Measurements from ENCODE around the gene ENTPD6. TPM values are rescaled to one million over a fixed set of nuclear protein-coding genes. Genes with fewer than 3 reads are reported as not detected.

The ENTPD6 gene
- total and polyA plus RNA-seq, 2 experiments from 2014 or later, result 80.4 to 87.1 TPM

GRCh38 chr20:25226433-25227316 is 31.2 kb downstream of the ENTPD6 start:
- no peak for DNase-seq (ENCODE audit: low spot score)
- Histone ChIP-seq H3K79me2 (no peaks in the 10 kb centered on the region), H3K9me3 (ENCODE audit: low read depth) (no peaks in the 10 kb centered on the region), H3K4me2 (no peak overlapping the region), H4K20me1 (ENCODE audit: insufficient read depth, poor library complexity, severe bottlenecking) (no peaks in the 10 kb centered on the region), H3K4me3 (no peak overlapping the region), H3K36me3 (replicated peaks; ENCODE audit: insufficient read depth, low read depth) (no peaks in the 10 kb centered on the region), H2AFZ (no peak overlapping the region), H3K4me1 (ENCODE audit: insufficient read depth) (peaks cover 19% of the 10 kb centered on the region), H3K27me3 (no peaks in the 10 kb centered on the region), H3K9me2 (replicated peaks; ENCODE audit: insufficient read depth) (no peaks in the 10 kb centered on the region), H3K27ac (no peak overlapping the region)
- WGBS (ENCODE audit: low lambda C conversion rate, missing lambda C conversion rate), result 85% methylated on average over 27 of the region's 28 CpGs
- no peak for TF ChIP-seq CTCF (IDR thresholded peaks at IDR 0.05; ENCODE audit: poor library complexity)
- TF ChIP-seq EZH2phosphoT487 (IDR thresholded peaks at IDR 0.05; ENCODE audit: low read depth, severe bottlenecking, unreplicated experiment), result no peak

GRCh38 chr20:25227317-25227831 is 31.9 kb downstream of the ENTPD6 start:
- no peak overlapping the region for H3K27ac ChIP-seq

GRCh38 chr20:25229486-25230165 is 34.1 kb downstream of the ENTPD6 start:
- Histone ChIP-seq H3K79me2 (no peaks in the 10 kb centered on the region), H2AFZ (no peak overlapping the region), H3K36me3 (replicated peaks; ENCODE audit: insufficient read depth, low read depth) (no peaks in the 10 kb centered on the region), H3K4me1 (ENCODE audit: insufficient read depth) (peaks cover 23% of the 10 kb centered on the region), H3K9me2 (replicated peaks; ENCODE audit: insufficient read depth) (no peaks in the 10 kb centered on the region), H3K27ac (no peak overlapping the region), H3K4me3 (no peak overlapping the region), H3K4me2 (no peak overlapping the region), H3K27me3 (no peaks in the 10 kb centered on the region), H4K20me1 (ENCODE audit: insufficient read depth, poor library complexity, severe bottlenecking) (no peaks in the 10 kb centered on the region), H3K9me3 (ENCODE audit: low read depth) (no peaks in the 10 kb centered on the region)
- 91% methylated on average over 23 of the region's 23 CpGs for WGBS (ENCODE audit: low lambda C conversion rate, missing lambda C conversion rate)
- no peak for DNase-seq (ENCODE audit: low spot score)
- TF ChIP-seq EZH2 (IDR thresholded peaks at IDR 0.05; ENCODE audit: borderline replicate concordance) (no peak), CTCF (IDR thresholded peaks at IDR 0.05; ENCODE audit: poor library complexity) (no peak), EZH2phosphoT487 (IDR thresholded peaks at IDR 0.05; ENCODE audit: low read depth, severe bottlenecking, unreplicated experiment) (no peak)

More at GRCh38 chr20:25227317-25227831, 31.9 kb downstream of the ENTPD6 start:
- H2AFZ ChIP-seq, result no peak overlapping the region
- H3K9me3 ChIP-seq (ENCODE audit: low read depth), result no peaks in the 10 kb centered on the region
- H3K36me3 ChIP-seq (replicated peaks; ENCODE audit: insufficient read depth, low read depth), result no peaks in the 10 kb centered on the region
- no peak overlapping the region for H3K4me2 ChIP-seq
- 73% methylated on average over 12 of the region's 12 CpGs for WGBS (ENCODE audit: low lambda C conversion rate, missing lambda C conversion rate)
- no peaks in the 10 kb centered on the region for H3K79me2 ChIP-seq
- no peaks in the 10 kb centered on the region for H3K27me3 ChIP-seq
- no peaks in the 10 kb centered on the region for H4K20me1 ChIP-seq (ENCODE audit: insufficient read depth, poor library complexity, severe bottlenecking)
- H3K4me1 ChIP-seq (ENCODE audit: insufficient read depth), result peaks cover 18% of the 10 kb centered on the region
- TF ChIP-seq EZH2phosphoT487 (IDR thresholded peaks at IDR 0.05; ENCODE audit: low read depth, severe bottlenecking, unreplicated experiment), result no peak
- no peak for TF ChIP-seq CTCF (IDR thresholded peaks at IDR 0.05; ENCODE audit: poor library complexity)
- TF ChIP-seq EZH2 (IDR thresholded peaks at IDR 0.05; ENCODE audit: borderline replicate concordance), result no peak
- DNase-seq (ENCODE audit: low spot score), result no peak
- H3K4me3 ChIP-seq, result no peak overlapping the region
- H3K9me2 ChIP-seq (replicated peaks; ENCODE audit: insufficient read depth), result no peaks in the 10 kb centered on the region
